ENCODE measurements around the gene FOXL1. TPM values are rescaled to one million over a fixed set of nuclear protein-coding genes. Genes with fewer than 3 reads are reported as not detected.

FOXL1 gene
- total and polyA plus RNA-seq, 9 of the 15 experiments (the other 6 are each of a cell fraction or from before 2014, with no cell fraction given): not detected

DNA sequence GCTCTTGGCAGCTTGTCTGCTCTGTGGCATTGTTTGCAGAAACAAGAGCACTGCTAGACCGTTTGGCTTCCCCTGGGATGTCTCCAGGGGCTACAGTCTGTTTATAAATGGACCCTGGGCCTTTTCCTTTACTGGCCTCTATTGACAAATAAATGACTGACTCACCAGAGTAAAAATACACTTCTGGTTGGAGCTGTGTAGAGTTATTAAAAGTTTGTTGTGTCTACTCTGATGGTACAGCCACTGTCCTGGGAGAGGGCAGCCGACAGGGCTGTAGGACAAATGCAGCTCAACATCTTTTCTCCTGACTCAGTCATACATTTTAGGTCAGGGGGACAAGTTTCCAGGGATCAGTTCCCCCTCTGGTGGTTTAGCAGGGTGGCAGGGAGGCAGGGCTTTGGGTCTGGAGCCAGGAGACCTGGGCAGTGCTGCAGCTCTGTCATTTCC is 30.0 kb downstream of the FOXL1 start (continued):
- TF ChIP-seq ZNF12 (CRISPR knock-in tag; IDR thresholded peaks at IDR 0.05) (no peak), KDM5B (IDR thresholded peaks at IDR 0.05; ENCODE audit: insufficient replicate concordance, low read depth, low read length) (no peak)
- TF ChIP-seq, protein P1, sequence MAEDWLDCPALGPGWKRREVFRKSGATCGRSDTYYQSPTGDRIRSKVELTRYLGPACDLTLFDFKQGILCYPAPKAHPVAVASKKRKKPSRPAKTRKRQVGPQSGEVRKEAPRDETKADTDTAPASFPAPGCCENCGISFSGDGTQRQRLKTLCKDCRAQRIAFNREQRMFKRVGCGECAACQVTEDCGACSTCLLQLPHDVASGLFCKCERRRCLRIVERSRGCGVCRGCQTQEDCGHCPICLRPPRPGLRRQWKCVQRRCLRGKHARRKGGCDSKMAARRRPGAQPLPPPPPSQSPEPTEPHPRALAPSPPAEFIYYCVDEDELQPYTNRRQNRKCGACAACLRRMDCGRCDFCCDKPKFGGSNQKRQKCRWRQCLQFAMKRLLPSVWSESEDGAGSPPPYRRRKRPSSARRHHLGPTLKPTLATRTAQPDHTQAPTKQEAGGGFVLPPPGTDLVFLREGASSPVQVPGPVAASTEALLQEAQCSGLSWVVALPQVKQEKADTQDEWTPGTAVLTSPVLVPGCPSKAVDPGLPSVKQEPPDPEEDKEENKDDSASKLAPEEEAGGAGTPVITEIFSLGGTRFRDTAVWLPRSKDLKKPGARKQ (CRISPR knock-in tag; IDR thresholded peaks at IDR 0.05): no peak

DNA sequence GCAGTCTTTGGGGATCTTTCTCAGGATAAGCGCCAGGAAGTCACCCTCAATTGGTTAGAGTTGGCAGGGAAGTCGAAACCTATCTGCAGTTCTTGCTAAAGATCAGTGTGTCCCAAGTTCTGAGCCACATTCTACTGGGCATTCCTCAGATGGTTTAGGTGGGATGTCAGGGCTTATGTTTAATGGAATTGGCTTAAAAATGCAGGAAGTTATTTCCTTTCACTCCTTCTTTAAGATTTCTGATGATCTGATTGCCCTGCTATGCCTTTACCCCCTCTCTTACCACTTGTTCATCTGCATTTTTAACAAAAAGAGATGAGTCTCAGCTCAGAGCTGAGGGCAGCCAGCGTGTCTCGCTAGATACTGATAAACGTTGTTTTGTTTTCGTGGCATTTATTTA is 30.8 kb downstream of the FOXL1 start:
- FAIRE-seq: no peak
- in situ Hi-C loops (cut with MboI): no loop called here
- H3K27me3 ChIP-seq (ENCODE audit: control insufficient read depth in 2 of 2, insufficient read depth in 2 of 2, low read length in 2 of 2): peaks cover 7 to 20% of the 10 kb centered on the region in 2 experiments; a peak in 4 of 5 replicates
- TF ChIP-seq POLR2AphosphoS5 (IDR thresholded peaks at IDR 0.05; ENCODE audit: control insufficient read depth, insufficient read depth, low read depth, low read length) (no peak), HNRNPK (IDR thresholded peaks at IDR 0.05; ENCODE audit: low read depth, low read length, poor library complexity, severe bottlenecking) (no peak), ZBTB1 (CRISPR knock-in tag; IDR thresholded peaks at IDR 0.05; ENCODE audit: borderline replicate concordance, low read depth) (no peak)
- TF ChIP-seq, protein P2, sequence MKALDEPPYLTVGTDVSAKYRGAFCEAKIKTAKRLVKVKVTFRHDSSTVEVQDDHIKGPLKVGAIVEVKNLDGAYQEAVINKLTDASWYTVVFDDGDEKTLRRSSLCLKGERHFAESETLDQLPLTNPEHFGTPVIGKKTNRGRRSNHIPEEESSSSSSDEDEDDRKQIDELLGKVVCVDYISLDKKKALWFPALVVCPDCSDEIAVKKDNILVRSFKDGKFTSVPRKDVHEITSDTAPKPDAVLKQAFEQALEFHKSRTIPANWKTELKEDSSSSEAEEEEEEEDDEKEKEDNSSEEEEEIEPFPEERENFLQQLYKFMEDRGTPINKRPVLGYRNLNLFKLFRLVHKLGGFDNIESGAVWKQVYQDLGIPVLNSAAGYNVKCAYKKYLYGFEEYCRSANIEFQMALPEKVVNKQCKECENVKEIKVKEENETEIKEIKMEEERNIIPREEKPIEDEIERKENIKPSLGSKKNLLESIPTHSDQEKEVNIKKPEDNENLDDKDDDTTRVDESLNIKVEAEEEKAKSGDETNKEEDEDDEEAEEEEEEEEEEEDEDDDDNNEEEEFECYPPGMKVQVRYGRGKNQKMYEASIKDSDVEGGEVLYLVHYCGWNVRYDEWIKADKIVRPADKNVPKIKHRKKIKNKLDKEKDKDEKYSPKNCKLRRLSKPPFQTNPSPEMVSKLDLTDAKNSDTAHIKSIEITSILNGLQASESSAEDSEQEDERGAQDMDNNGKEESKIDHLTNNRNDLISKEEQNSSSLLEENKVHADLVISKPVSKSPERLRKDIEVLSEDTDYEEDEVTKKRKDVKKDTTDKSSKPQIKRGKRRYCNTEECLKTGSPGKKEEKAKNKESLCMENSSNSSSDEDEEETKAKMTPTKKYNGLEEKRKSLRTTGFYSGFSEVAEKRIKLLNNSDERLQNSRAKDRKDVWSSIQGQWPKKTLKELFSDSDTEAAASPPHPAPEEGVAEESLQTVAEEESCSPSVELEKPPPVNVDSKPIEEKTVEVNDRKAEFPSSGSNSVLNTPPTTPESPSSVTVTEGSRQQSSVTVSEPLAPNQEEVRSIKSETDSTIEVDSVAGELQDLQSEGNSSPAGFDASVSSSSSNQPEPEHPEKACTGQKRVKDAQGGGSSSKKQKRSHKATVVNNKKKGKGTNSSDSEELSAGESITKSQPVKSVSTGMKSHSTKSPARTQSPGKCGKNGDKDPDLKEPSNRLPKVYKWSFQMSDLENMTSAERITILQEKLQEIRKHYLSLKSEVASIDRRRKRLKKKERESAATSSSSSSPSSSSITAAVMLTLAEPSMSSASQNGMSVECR (CRISPR knock-in tag; IDR thresholded peaks at IDR 0.05): no peak
- TF ChIP-seq, protein P3, sequence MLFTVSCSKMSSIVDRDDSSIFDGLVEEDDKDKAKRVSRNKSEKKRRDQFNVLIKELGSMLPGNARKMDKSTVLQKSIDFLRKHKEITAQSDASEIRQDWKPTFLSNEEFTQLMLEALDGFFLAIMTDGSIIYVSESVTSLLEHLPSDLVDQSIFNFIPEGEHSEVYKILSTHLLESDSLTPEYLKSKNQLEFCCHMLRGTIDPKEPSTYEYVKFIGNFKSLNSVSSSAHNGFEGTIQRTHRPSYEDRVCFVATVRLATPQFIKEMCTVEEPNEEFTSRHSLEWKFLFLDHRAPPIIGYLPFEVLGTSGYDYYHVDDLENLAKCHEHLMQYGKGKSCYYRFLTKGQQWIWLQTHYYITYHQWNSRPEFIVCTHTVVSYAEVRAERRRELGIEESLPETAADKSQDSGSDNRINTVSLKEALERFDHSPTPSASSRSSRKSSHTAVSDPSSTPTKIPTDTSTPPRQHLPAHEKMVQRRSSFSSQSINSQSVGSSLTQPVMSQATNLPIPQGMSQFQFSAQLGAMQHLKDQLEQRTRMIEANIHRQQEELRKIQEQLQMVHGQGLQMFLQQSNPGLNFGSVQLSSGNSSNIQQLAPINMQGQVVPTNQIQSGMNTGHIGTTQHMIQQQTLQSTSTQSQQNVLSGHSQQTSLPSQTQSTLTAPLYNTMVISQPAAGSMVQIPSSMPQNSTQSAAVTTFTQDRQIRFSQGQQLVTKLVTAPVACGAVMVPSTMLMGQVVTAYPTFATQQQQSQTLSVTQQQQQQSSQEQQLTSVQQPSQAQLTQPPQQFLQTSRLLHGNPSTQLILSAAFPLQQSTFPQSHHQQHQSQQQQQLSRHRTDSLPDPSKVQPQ (CRISPR knock-in tag; IDR thresholded peaks at IDR 0.05; ENCODE audit: borderline replicate concordance): no peak

More for the DNA sequence above, 30.8 kb downstream of the FOXL1 start:
- CTCF ChIA-PET (ENCODE audit: low intra/inter-chr PET ratio): no interaction called here
- POLR2A ChIA-PET: no interaction called here
- BruUV-seq (replicated peaks): no TSS peak
- Histone ChIP-seq H3K4me3 (no peak overlapping the region), H2AFZ (ENCODE audit: low read depth, low read length) (no peak overlapping the region), H3K9me3 (replicated peaks; ENCODE audit: control insufficient read depth, insufficient read depth, low read depth, low read length) (no peaks in the 10 kb centered on the region), H3K9ac (ENCODE audit: insufficient read depth in 1 of 2, low read depth in 2 of 2, low read length in 2 of 2) (no peak overlapping the region), H3K27ac (ENCODE audit: extremely low read depth, low read depth, low read length) (no peak overlapping the region), H3K9me1 (ENCODE audit: control insufficient read depth, insufficient read depth, low read length) (no peaks in the 10 kb centered on the region), H4K20me1 (replicated peaks; ENCODE audit: control insufficient read depth, insufficient read depth, low read length) (no peaks in the 10 kb centered on the region), H3K4me2 (ENCODE audit: insufficient read depth, low read length) (no peak overlapping the region), H3K4me1 (replicated peaks in 1 of 2; ENCODE audit: control insufficient read depth in 2 of 2, insufficient read depth in 2 of 2, low read length in 2 of 2) (no peaks in the 10 kb centered on the region), H3K36me3 (ENCODE audit: control insufficient read depth, insufficient read depth, low read length) (no peaks in the 10 kb centered on the region), H3K79me2 (ENCODE audit: control insufficient read depth, insufficient read depth, low read length) (no peaks in the 10 kb centered on the region)
- ATAC-seq (no peak), DNase-seq (ENCODE audit: extremely low read depth in 1 of 4, low spot score in 3 of 4) (no peak)
- intact Hi-C loops (cut with micrococcal nuclease): no loop called here
- 2% methylated on average over 6 of the region's 6 CpGs for WGBS (ENCODE audit: insufficient coverage, low coverage, missing lambda C conversion rate)

All from K562 (cell line).